ENCODE measurements around the gene AHNAK. TPM values are rescaled to one million over a fixed set of nuclear protein-coding genes. Genes with fewer than 3 reads are reported as not detected.

Gene AHNAK
- polyA plus RNA-seq, 6 donors from 2014 or later: 2.0 to 45.3 (median 15.9) TPM

DNA sequence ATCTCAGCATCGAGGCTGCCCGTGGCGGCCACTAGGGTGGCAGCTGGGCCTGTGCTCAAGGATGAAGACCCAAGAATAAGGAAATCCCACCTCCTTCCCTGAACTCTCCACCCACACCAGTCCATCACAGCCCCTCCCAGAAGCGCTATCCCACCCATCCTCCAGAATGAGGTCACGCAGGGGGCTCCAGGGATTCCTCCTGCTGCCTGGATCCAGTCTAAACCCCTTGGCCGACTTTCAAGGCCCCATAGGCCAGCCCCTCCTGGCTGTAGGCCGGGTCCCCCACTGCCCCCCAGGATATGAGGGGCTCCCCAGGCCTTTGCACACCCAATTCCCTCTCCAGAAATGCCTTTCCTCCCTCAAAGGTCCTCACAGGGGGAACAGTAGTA, 146.7 kb downstream of the AHNAK start:
- DNase-seq (no peak), ATAC-seq (ENCODE audit: low read depth in 2 of 2) (no peak)
- Mint-ChIP-seq H3K27ac (peak overlapping the region in 1 of 6 donors; percentile 27), H3K27me3 (peaks cover 3 to 15% (median 15%) of the 10 kb centered on the region in 3 donors), H3K36me3 (no peaks in the 10 kb centered on the region), H3K9me3 (no peaks in the 10 kb centered on the region), H3K4me3 (peak overlapping the region in 1 of 8 donors; percentile 35), H3K4me1 (peaks cover 9 to 13% (median 12%) of the 10 kb centered on the region in 3 donors)

DNA sequence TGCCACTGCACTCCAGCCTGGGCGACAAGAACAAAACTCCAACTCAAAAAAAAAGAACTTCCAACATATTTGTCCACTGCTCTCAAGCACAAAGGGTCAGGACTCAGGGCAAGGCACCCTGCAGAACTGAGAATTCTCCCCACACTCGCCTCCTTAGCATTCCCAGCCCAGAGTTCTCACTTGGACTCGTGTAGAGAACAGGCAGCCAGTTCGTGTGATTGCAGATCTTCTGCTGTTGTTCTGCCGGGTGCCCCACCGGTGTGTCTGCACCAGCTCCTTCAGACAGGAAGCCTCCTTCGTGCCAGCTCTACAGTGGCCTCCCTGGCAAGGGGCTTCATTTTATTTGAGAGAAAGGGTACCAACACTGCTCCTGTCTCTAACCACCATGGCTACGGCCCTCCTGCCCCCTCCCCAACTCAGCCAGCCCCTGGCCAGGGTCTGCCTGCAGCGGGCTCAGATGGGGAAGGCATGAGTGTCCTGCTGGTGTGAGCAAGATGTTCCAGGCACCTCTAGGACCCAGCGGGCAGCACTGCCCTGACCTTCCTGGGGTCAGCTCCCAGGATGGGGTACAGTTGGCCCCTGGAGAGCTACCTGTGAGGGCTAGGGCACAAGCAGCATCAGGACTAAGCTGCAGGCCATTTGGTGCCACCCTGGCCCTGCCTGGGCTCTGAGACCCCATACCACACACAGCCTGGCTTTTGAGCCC, 147.3 kb downstream of the AHNAK start:
- ATAC-seq (ENCODE audit: low read depth in 2 of 2): no peak
- no peaks in the 10 kb centered on the region for H3K9me3 Mint-ChIP-seq
- no peak for DNase-seq
- H3K4me3 Mint-ChIP-seq: peak overlapping the region in 2 of 8 donors; percentile 33 to 35
- peaks cover 0 to 15% (median 15%) of the 10 kb centered on the region in 3 donors for H3K27me3 Mint-ChIP-seq
- H3K27ac Mint-ChIP-seq: no peak overlapping the region
- no peaks in the 10 kb centered on the region for H3K36me3 Mint-ChIP-seq
- peaks cover 9 to 17% (median 12%) of the 10 kb centered on the region in 3 donors for H3K4me1 Mint-ChIP-seq

- no peaks in the 10 kb centered on the region for H3K36me3 Mint-ChIP-seq
- H3K4me1 Mint-ChIP-seq: peaks cover 9 to 18% (median 12%) of the 10 kb centered on the region in 3 donors
- peak overlapping the region in 1 of 8 donors; percentile 12 for H3K4me3 Mint-ChIP-seq
- H3K27ac Mint-ChIP-seq: no peak overlapping the region
- DNase-seq: no peak
- peaks cover 0 to 15% (median 15%) of the 10 kb centered on the region in 3 donors for H3K27me3 Mint-ChIP-seq
- ATAC-seq (ENCODE audit: low read depth in 2 of 2): no peak
- no peaks in the 10 kb centered on the region for H3K9me3 Mint-ChIP-seq
Measured at GRCh38 chr11:62398011-62398994, 148.3 kb downstream of the AHNAK start.

GRCh38 chr11:62395885-62396551, 150.6 kb downstream of the AHNAK start:
- ATAC-seq (ENCODE audit: low read depth in 2 of 2) (no peak), DNase-seq (no peak)
- Mint-ChIP-seq H3K9me3 (no peaks in the 10 kb centered on the region), H3K36me3 (no peaks in the 10 kb centered on the region), H3K4me3 (no peak overlapping the region), H3K27ac (no peak overlapping the region), H3K27me3 (peaks cover 0 to 15% (median 15%) of the 10 kb centered on the region in 3 donors), H3K4me1 (peaks cover 0 to 9% (median 0%) of the 10 kb centered on the region in 3 donors)

DNA sequence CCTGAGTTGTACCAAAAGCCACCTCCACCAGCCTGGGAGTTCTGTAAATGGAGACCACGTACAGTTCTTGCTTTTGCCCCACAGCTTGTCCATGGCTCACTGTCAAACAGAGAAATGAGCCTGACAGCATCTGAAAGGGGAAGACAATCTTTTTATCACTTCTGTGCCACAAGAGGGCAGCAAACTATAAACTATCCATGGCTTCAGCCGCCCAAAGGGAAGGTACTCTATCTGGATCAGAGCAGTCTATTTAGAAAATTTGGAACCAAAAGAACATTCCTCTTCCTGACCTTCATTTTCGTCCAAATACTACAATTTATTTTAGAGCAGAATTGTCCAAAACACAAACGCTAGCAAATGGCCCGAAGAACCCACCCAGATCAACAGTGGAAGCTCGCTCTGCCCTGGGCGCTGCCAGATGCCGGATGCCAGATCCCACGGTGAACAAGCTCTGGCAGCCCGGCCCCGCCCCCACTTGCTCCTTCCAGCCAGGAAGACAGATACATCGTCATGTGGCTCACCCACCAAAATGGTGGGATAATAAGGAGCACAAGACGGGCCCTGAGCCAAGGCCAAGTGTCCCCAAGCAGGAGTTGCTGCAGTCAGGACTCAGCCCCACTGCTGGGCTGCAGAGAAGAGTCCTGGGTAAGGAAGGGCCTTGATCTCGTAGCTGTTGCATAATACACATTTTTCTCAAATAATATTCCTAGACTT, 151.6 kb downstream of the AHNAK start:
- Mint-ChIP-seq H3K4me1 (peaks cover 0 to 9% (median 0%) of the 10 kb centered on the region in 3 donors), H3K4me3 (peak overlapping the region in 1 of 8 donors; percentile 68), H3K36me3 (no peaks in the 10 kb centered on the region), H3K27ac (no peak overlapping the region), H3K9me3 (no peaks in the 10 kb centered on the region), H3K27me3 (peaks cover 0 to 15% (median 15%) of the 10 kb centered on the region in 3 donors)
- DNase-seq (peak; percentile 50), ATAC-seq (ENCODE audit: low read depth in 2 of 2) (peak; percentile 81 to 93)

DNA sequence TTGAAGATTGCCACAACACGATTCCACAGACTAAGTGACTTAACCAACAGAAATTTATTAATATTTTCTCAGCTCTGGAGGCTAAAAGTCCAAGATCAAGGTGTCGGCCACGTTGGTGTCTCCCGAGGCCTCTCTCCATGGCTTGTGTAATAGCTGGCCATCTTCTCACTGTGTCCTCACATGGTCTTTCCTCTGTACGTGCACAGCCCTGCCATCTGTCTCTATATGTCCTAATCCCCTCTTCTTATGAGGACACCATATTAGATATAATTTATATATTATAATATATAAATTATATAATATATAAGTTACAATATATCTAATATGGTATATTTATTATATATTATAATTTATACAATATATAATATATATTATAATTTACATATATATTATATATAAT, 152.9 kb downstream of the AHNAK start:
- no peak for ATAC-seq (ENCODE audit: low read depth in 2 of 2)
- H3K4me3 Mint-ChIP-seq: no peak overlapping the region
- no peaks in the 10 kb centered on the region for H3K9me3 Mint-ChIP-seq
- H3K27me3 Mint-ChIP-seq: peaks cover under 1 to 8% (median 7%) of the 10 kb centered on the region in 3 donors
- no peak for DNase-seq
- no peak overlapping the region for H3K27ac Mint-ChIP-seq
- H3K36me3 Mint-ChIP-seq: no peaks in the 10 kb centered on the region
- H3K4me1 Mint-ChIP-seq: peaks cover 0 to 9% (median 0%) of the 10 kb centered on the region in 3 donors

- peak overlapping the region in 1 of 6 donors; percentile 38 for H3K27ac Mint-ChIP-seq
- no peak for DNase-seq
Measured at GRCh38 chr11:62393061-62393611, 153.5 kb downstream of the AHNAK start.

GRCh38 chr11:62392506-62392905, 154.1 kb downstream of the AHNAK start:
- peak overlapping the region in 1 of 6 donors; percentile 16 for H3K27ac Mint-ChIP-seq
- no peak for ATAC-seq (ENCODE audit: low read depth in 2 of 2)
- peaks cover 0 to 3% (median 0%) of the 10 kb centered on the region in 3 donors for H3K27me3 Mint-ChIP-seq
- no peak for DNase-seq
- no peak overlapping the region for H3K4me3 Mint-ChIP-seq
- peaks cover 0 to 9% (median 0%) of the 10 kb centered on the region in 3 donors for H3K4me1 Mint-ChIP-seq
- no peaks in the 10 kb centered on the region for H3K36me3 Mint-ChIP-seq
- no peaks in the 10 kb centered on the region for H3K9me3 Mint-ChIP-seq

More at GRCh38 chr11:62393061-62393611, 153.5 kb downstream of the AHNAK start:
- no peaks in the 10 kb centered on the region for H3K36me3 Mint-ChIP-seq
- no peak overlapping the region for H3K4me3 Mint-ChIP-seq
- H3K9me3 Mint-ChIP-seq: no peaks in the 10 kb centered on the region
- ATAC-seq (ENCODE audit: low read depth in 2 of 2): peak; percentile 66 to 78
- H3K4me1 Mint-ChIP-seq: peaks cover 0 to 9% (median 0%) of the 10 kb centered on the region in 3 donors
- peaks cover under 1 to 3% (median 2%) of the 10 kb centered on the region in 3 donors for H3K27me3 Mint-ChIP-seq

GRCh38 chr11:62391642-62392425, 154.8 kb downstream of the AHNAK start:
- Mint-ChIP-seq H3K36me3 (no peaks in the 10 kb centered on the region), H3K4me1 (peaks cover 0 to 9% (median 0%) of the 10 kb centered on the region in 3 donors), H3K9me3 (no peaks in the 10 kb centered on the region), H3K4me3 (no peak overlapping the region), H3K27me3 (peaks cover 0 to 3% (median 0%) of the 10 kb centered on the region in 3 donors), H3K27ac (peak overlapping the region in 3 of 6 donors; percentile 16 to 60 (median 55))
- ATAC-seq (ENCODE audit: low read depth in 2 of 2): no peak
- no peak for DNase-seq

- ATAC-seq (ENCODE audit: low read depth in 2 of 2) (no peak), DNase-seq (no peak)
- Mint-ChIP-seq H3K27me3 (peaks cover 0 to 3% (median 0%) of the 10 kb centered on the region in 3 donors), H3K4me1 (peaks cover 0 to 9% (median 0%) of the 10 kb centered on the region in 3 donors), H3K36me3 (no peaks in the 10 kb centered on the region), H3K27ac (no peak overlapping the region), H3K4me3 (no peak overlapping the region), H3K9me3 (no peaks in the 10 kb centered on the region)
Measured at GRCh38 chr11:62390722-62391121, 155.9 kb downstream of the AHNAK start.

DNA sequence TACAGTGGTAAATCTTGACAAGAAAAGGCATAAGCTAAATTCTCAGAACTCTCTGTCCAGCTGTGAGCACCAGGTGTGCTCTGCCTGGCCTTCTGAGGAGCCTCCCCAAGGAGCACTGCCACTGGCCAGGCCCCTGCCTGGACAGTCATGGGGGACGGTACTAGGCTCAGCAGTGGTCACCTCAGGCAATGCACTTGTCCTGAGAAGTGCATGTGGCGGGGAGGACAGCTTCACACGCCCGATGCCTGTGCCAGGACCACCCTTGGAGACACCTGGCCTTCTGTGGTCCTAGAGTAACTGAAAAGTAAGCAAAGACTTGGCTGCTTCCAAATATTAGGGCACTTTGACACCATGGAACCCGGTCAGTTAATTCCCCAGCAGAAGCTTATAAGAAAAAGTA, 156.4 kb downstream of the AHNAK start:
- no peak overlapping the region for H3K27ac Mint-ChIP-seq
- peaks cover 0 to 3% (median 0%) of the 10 kb centered on the region in 3 donors for H3K27me3 Mint-ChIP-seq

More for the DNA sequence above, 156.4 kb downstream of the AHNAK start:
- no peak for ATAC-seq (ENCODE audit: low read depth in 2 of 2)
- no peak overlapping the region for H3K4me3 Mint-ChIP-seq
- DNase-seq: no peak
- H3K9me3 Mint-ChIP-seq: no peaks in the 10 kb centered on the region
- H3K4me1 Mint-ChIP-seq: peaks cover 0 to 9% (median 0%) of the 10 kb centered on the region in 3 donors
- H3K36me3 Mint-ChIP-seq: no peaks in the 10 kb centered on the region
